Liver (tissue), 10 donors: ENCODE results near the gene LCK. TPM values are rescaled to one million over a fixed set of nuclear protein-coding genes. Genes with fewer than 3 reads are reported as not detected.

Source experiments
- DNase-seq: peaks from one replicate; pipeline ENCODE4 v3.0.0-alpha.2; 2017; ENCODE audit warnings: low spot score
- H3K27ac ChIP-seq, 2 donors: one replicate each; pipeline ENCODE4 v1.7.0; 2013; ENCODE audit warnings: inconsistent platforms in 2 of 2, low read length in 2 of 2, control low read depth in 1 of 2, low read depth in 1 of 2, mild to moderate bottlenecking in 1 of 2
- H3K27me3 ChIP-seq, 4 donors: one replicate each; pipeline versions ENCODE4 v1.6.1 to v1.7.0; 2013; ENCODE audit warnings: low read length in 3 of 4, inconsistent platforms in 1 of 4, mild to moderate bottlenecking in 1 of 4, moderate library complexity in 1 of 4; ENCODE audit not compliant: control insufficient read depth in 4 of 4, insufficient read depth in 4 of 4
- H3K36me3 ChIP-seq, 4 donors: one replicate each; pipeline versions ENCODE4 v1.6.1 to v1.7.0; 2013; ENCODE audit warnings: low read length in 3 of 4, mild to moderate bottlenecking in 3 of 4, low read depth in 1 of 4, moderate library complexity in 1 of 4; ENCODE audit not compliant: control insufficient read depth in 4 of 4, insufficient read depth in 3 of 4
- H3K4me1 ChIP-seq, 4 donors: one replicate each; pipeline versions ENCODE4 v1.6.1 to v1.7.0; 2013; ENCODE audit warnings: low read length in 3 of 4, mild to moderate bottlenecking in 3 of 4, moderate library complexity in 1 of 4; ENCODE audit not compliant: control insufficient read depth in 4 of 4, insufficient read depth in 4 of 4
- H3K4me3 ChIP-seq, 3 donors: one replicate each; pipeline versions ENCODE4 v1.6.1 to v1.7.0; 2013; ENCODE audit warnings: low read length in 3 of 3, control low read depth in 1 of 3, low read depth in 1 of 3, mild to moderate bottlenecking in 1 of 3
- H3K9ac ChIP-seq, 2 donors: one replicate each; pipeline ENCODE4 v1.7.0; 2013; ENCODE audit warnings: low read length in 2 of 2, mild to moderate bottlenecking in 2 of 2, moderate library complexity in 2 of 2, control low read depth in 1 of 2, low read depth in 1 of 2
- H3K9me3 ChIP-seq, 4 donors: one replicate each; pipeline versions ENCODE4 v1.6.1 to v1.7.0; 2013; ENCODE audit warnings: low read length in 3 of 4; ENCODE audit not compliant: control insufficient read depth in 4 of 4
- ATF3 ChIP-seq: IDR thresholded peaks from 2 replicates; pipeline ENCODE4 v1.6.1; 2016; ENCODE audit warnings: antibody characterized with exemption
- CTCF ChIP-seq: fragments of 150-350 bp; IDR thresholded peaks from 2 replicates; pipeline ENCODE4 v1.5.1; 2017; ENCODE audit warnings: improper control_type of control experiment, low read depth, low read length; ENCODE audit not compliant: missing input control
- FOXA1 ChIP-seq: IDR thresholded peaks from 2 replicates; pipeline ENCODE4 v1.6.1; 2016; ENCODE audit warnings: antibody characterized with exemption
- FOXA2 ChIP-seq: IDR thresholded peaks from 2 replicates; pipeline ENCODE4 v1.6.1; 2016; ENCODE audit warnings: antibody characterized with exemption
- GABPA ChIP-seq, 2 donors: IDR thresholded peaks in 1 of 2; conservative IDR thresholded peaks in 1 of 2; 2 replicates each; pipeline ENCODE4 v1.6.1; 2016; ENCODE audit warnings: antibody characterized with exemption in 2 of 2, mild to moderate bottlenecking in 1 of 2, moderate library complexity in 1 of 2
- HNF4A ChIP-seq, 2 donors: conservative IDR thresholded peaks; 2 replicates each; pipeline ENCODE4 v1.6.1; 2016; ENCODE audit warnings: antibody characterized with exemption in 2 of 2, mild to moderate bottlenecking in 2 of 2
- HNF4G ChIP-seq: IDR thresholded peaks from 2 replicates; pipeline ENCODE4 v1.6.1; 2016; ENCODE audit warnings: antibody characterized with exemption
- JUND ChIP-seq, 2 donors: IDR thresholded peaks; 2 replicates each; pipeline ENCODE4 v1.6.1; 2016; ENCODE audit warnings: antibody characterized with exemption in 2 of 2
- MAX ChIP-seq: IDR thresholded peaks from 2 replicates; pipeline ENCODE4 v1.6.1; 2016; ENCODE audit warnings: antibody characterized with exemption
- NR2F2 ChIP-seq: IDR thresholded peaks from 2 replicates; pipeline ENCODE4 v1.6.1; 2016; ENCODE audit warnings: antibody characterized with exemption
- RAD21 ChIP-seq, 2 donors: IDR thresholded peaks; 2 replicates each; pipeline ENCODE4 v1.6.1; 2016; ENCODE audit warnings: antibody characterized with exemption in 2 of 2, mild to moderate bottlenecking in 2 of 2
- REST ChIP-seq: IDR thresholded peaks from 2 replicates; pipeline ENCODE4 v1.6.1; 2016; ENCODE audit warnings: antibody characterized with exemption, mild to moderate bottlenecking
- SP1 ChIP-seq: IDR thresholded peaks from 2 replicates; pipeline ENCODE4 v1.6.1; 2018; ENCODE audit warnings: antibody characterized with exemption, mild to moderate bottlenecking
- TAF1 ChIP-seq: conservative IDR thresholded peaks from 2 replicates; pipeline ENCODE4 v1.6.1; 2016; ENCODE audit warnings: antibody characterized with exemption, mild to moderate bottlenecking
- YY1 ChIP-seq: IDR thresholded peaks from 2 replicates; pipeline ENCODE4 v1.6.1; 2016; ENCODE audit warnings: antibody characterized with exemption, mild to moderate bottlenecking
- WGBS: extraction: QIAGEN DNeasy Blood & Tissue Kit; methylation state at CpG from one replicate; pipeline ENCODE4 v1.1.7; 2013; 5-methylcytosine and 5-hydroxymethylcytosine counted together
- polyA plus RNA-seq, 2 donors: library from polyadenylated mRNA; stranded (reverse) in 1 of 2; unstranded in 1 of 2; fragments of 200-250 nt in 1 of 2; fragments of >200 nt in 1 of 2; fragmentation: Nextera tagmentation in 1 of 2; extraction: Ambion mirVana in 1 of 2; gene quantifications; one replicate each; pipeline versions ENCODE4 v1.2.1 to v1.2.3, GENCODE V29; 2013 to 2015
- small RNA-seq: library from RNA; depleted of rRNA; stranded (forward); fragments of <200 nt; gene quantifications from one replicate; pipeline ENCODE3, GENCODE V24; 2014
- total RNA-seq, 2 donors: library from RNA; depleted of rRNA; stranded (reverse); fragments of >200 nt; gene quantifications; one replicate each; pipeline ENCODE4 v1.2.3, GENCODE V29; 2014
- donor health status: healthy.
- donor health status: healthy.
- donor health status: healthy.
- donor health status: healthy.
- donor health status: healthy.

Gene LCK
- total and polyA plus RNA-seq, 4 donors, result 0.93 to 3.8 (median 1.2) TPM

GRCh38 chr1:32334864-32335534 is 83.9 kb downstream of the LCK start:
- peak overlapping the region; percentile 15 to 66 (median 53) for H3K4me3 ChIP-seq
- no peak overlapping the region for H3K27ac ChIP-seq
- H3K4me1 ChIP-seq, result peaks cover 2 to 22% (median 8%) of the 10 kb centered on the region in 4 donors
- no peak for TF ChIP-seq GABPA (IDR thresholded peaks at IDR 0.05 in 1 of 2, conservative IDR thresholded peaks at IDR 0.05 in 1 of 2)
- no peak for TF ChIP-seq HNF4G
- no peak for TF ChIP-seq FOXA1
- peak; percentile 55 to 66 for TF ChIP-seq RAD21 (IDR thresholded peaks at IDR 0.05)
- no peak for TF ChIP-seq JUND (IDR thresholded peaks at IDR 0.05)
- no peak for TF ChIP-seq TAF1
- TF ChIP-seq CTCF, result peak; percentile 47
- TF ChIP-seq SP1, result no peak
- TF ChIP-seq ATF3, result no peak
- TF ChIP-seq YY1, result no peak
- no peak for TF ChIP-seq REST
- no peak for TF ChIP-seq HNF4A (conservative IDR thresholded peaks at IDR 0.05)
- no peak for TF ChIP-seq MAX
- 10% methylated on average over 46 of the region's 46 CpGs for WGBS
- DNase-seq, result peak; percentile 59
- no peaks in the 10 kb centered on the region for H3K9me3 ChIP-seq
- H3K9ac ChIP-seq, result peak overlapping the region in 1 of 2 donors; percentile 50
- H3K27me3 ChIP-seq, result no peaks in the 10 kb centered on the region
- H3K36me3 ChIP-seq, result peaks cover 1 to 31% (median 19%) of the 10 kb centered on the region in 4 donors

- under 1% methylated on average over 34 of the region's 34 CpGs for WGBS
- peaks cover 1 to 27% (median 15%) of the 10 kb centered on the region in 4 donors for H3K36me3 ChIP-seq
- H3K9ac ChIP-seq, result no peak overlapping the region
- DNase-seq, result no peak
- H3K27me3 ChIP-seq, result no peaks in the 10 kb centered on the region
- peaks cover 2 to 22% (median 8%) of the 10 kb centered on the region in 4 donors for H3K4me1 ChIP-seq
- peak overlapping the region in 2 of 3 donors; percentile 53 to 66 for H3K4me3 ChIP-seq
- no peak for TF ChIP-seq FOXA2
- TF ChIP-seq HNF4A (conservative IDR thresholded peaks at IDR 0.05), result no peak
- no peak for TF ChIP-seq NR2F2
- no peak for TF ChIP-seq TAF1
- no peak for TF ChIP-seq CTCF
- peak overlapping the region in 1 of 2 donors; percentile 51 for H3K27ac ChIP-seq
- no peaks in the 10 kb centered on the region for H3K9me3 ChIP-seq
These were observed 84.4 kb downstream of the LCK start for GRCh38 chr1:32335535-32335789.

Small RNA genes within 50 kb of the gene (small RNA-seq; reads per million reads assigned to genes)
- gene RF00017 (not detected), gene RF00019 (not detected)

Other genes with a start within 250 kb of the LCK start
- gene KHDRBS1, start 237.4 kb upstream of the LCK start, total RNA-seq, result 10 to 100 TPM; 21.7 to 37.6 TPM
- 10 to 100 TPM; 14.6 to 27.3 TPM for gene KHDRBS1, start 237.4 kb upstream of the LCK start, polyA plus RNA-seq
- gene TMEM39B, start 178.3 kb upstream of the LCK start, total RNA-seq, result 1 to 10 TPM; 3.0 to 4.3 TPM
- gene TMEM39B, start 178.3 kb upstream of the LCK start, polyA plus RNA-seq, result 1 to 10 TPM; 7.6 to 8.1 TPM
- gene KPNA6, start 143.2 kb upstream of the LCK start, total RNA-seq, result 10 to 100 TPM; 22.8 to 23.2 TPM
- 10 to 100 TPM in 1 of 2 donors, 1 to 10 TPM in 1; 9.3 to 10.6 TPM for gene KPNA6, start 143.2 kb upstream of the LCK start, polyA plus RNA-seq
- 10 to 100 TPM; 31.7 to 46.7 TPM for gene TXLNA, start 71.6 kb upstream of the LCK start, total RNA-seq
- 10 to 100 TPM; 17.9 to 26.1 TPM for gene TXLNA, start 71.6 kb upstream of the LCK start, polyA plus RNA-seq
- 10 to 100 TPM in 1 of 2 donors, under 1 TPM in 1; 0.75 to 20.6 TPM for gene CCDC28B, start 50.7 kb upstream of the LCK start, total RNA-seq
- gene CCDC28B, start 50.7 kb upstream of the LCK start, polyA plus RNA-seq, result 1 to 10 TPM in 1 of 2 donors, under 1 TPM in 1; 0.91 to 1.2 TPM
- gene IQCC, start 45.6 kb upstream of the LCK start, total RNA-seq, result 1 to 10 TPM in 1 of 2 donors, under 1 TPM in 1; 0.42 to 2.3 TPM
- under 1 TPM; 0.48 to 0.74 TPM for gene IQCC, start 45.6 kb upstream of the LCK start, polyA plus RNA-seq
- gene DCDC2B, start 42.2 kb upstream of the LCK start, total RNA-seq, result not detected
- under 1 TPM in 1 of 2 donors, not detected in 1; 0.08 TPM for gene DCDC2B, start 42.2 kb upstream of the LCK start, polyA plus RNA-seq
- gene TMEM234, start 28.9 kb upstream of the LCK start, total RNA-seq, result 1 to 10 TPM; 5.9 to 6.8 TPM
- 1 to 10 TPM; 5.4 to 6.3 TPM for gene TMEM234, start 28.9 kb upstream of the LCK start, polyA plus RNA-seq
- gene EIF3I, start 28.9 kb upstream of the LCK start, total RNA-seq, result 100 to 1,000 TPM in 1 of 2 donors, 10 to 100 TPM in 1; 93.0 to 114 TPM
- 100 to 1,000 TPM in 1 of 2 donors, 10 to 100 TPM in 1; 75.0 to 106 TPM for gene EIF3I, start 28.9 kb upstream of the LCK start, polyA plus RNA-seq
- 1 to 10 TPM in 1 of 2 donors, under 1 TPM in 1; 0.47 to 2.8 TPM for gene FAM167B, start 4.0 kb upstream of the LCK start, total RNA-seq
- gene FAM167B, start 4.0 kb upstream of the LCK start, polyA plus RNA-seq, result 1 to 10 TPM; 4.8 to 9.2 TPM
- 10 to 100 TPM; 57.3 to 58.1 TPM for gene HDAC1, start 40.8 kb downstream of the LCK start, total RNA-seq
- 10 to 100 TPM; 32.1 to 33.1 TPM for gene HDAC1, start 40.8 kb downstream of the LCK start, polyA plus RNA-seq
- 10 to 100 TPM; 13.0 to 20.3 TPM for gene MARCKSL1, start 85.0 kb downstream of the LCK start, total RNA-seq
- 10 to 100 TPM; 16.6 to 29.5 TPM for gene MARCKSL1, start 85.0 kb downstream of the LCK start, polyA plus RNA-seq
- gene FAM229A, start 111.2 kb downstream of the LCK start, total RNA-seq, result 1 to 10 TPM; 2.4 to 3.3 TPM
- 1 to 10 TPM; 1.6 to 1.8 TPM for gene FAM229A, start 111.2 kb downstream of the LCK start, polyA plus RNA-seq
- gene TSSK3, start 111.3 kb downstream of the LCK start, total RNA-seq, result under 1 TPM in 1 of 2 donors, not detected in 1; 0.50 TPM
- under 1 TPM in 1 of 2 donors, not detected in 1; 0.14 TPM for gene TSSK3, start 111.3 kb downstream of the LCK start, polyA plus RNA-seq
- gene BSDC1, start 143.2 kb downstream of the LCK start, total RNA-seq, result 10 to 100 TPM; 62.5 to 65.9 TPM
- 10 to 100 TPM; 40.0 to 41.4 TPM for gene BSDC1, start 143.2 kb downstream of the LCK start, polyA plus RNA-seq
- under 1 TPM in 1 of 2 donors, not detected in 1; 0.05 TPM for gene ZBTB8B, start 213.8 kb downstream of the LCK start, total RNA-seq
- gene ZBTB8B, start 213.8 kb downstream of the LCK start, polyA plus RNA-seq, result under 1 TPM in 1 of 2 donors, not detected in 1; 0.01 TPM